IMR-90 (cell line): ENCODE data around the gene ATP9B. TPM values are rescaled to one million over a fixed set of nuclear protein-coding genes. Genes with fewer than 3 reads are reported as not detected.

Experiments used
- ATAC-seq: fragments of 200-7000 bp; cut with Tn5 transposase; 2 replicates; pipeline ENCODE4 v1.9.1; 2020; ENCODE audit warnings: low read depth, mild to moderate bottlenecking, moderate library complexity
- BruUV-seq: library from RNA; stranded (reverse); fragments of 400-500 nt; replicated peaks from 2 replicates; lab custom pipeline; 2021; lab: Mats Ljungman, UMichigan
- CTCF ChIA-PET: fragments of 300-600 bp; formaldehyde crosslinking; extraction: SDS; loops from one replicate; lab custom pipeline; 2021; ENCODE audit warnings: antibody characterized with exemption; lab: Yijun Ruan, JAX
- POLR2A ChIA-PET: fragments of 300-600 bp; sonication (Branson Sonifier 250); formaldehyde crosslinking; loops from one replicate; lab custom pipeline; 2022; ENCODE audit warnings: antibody characterized with exemption; ENCODE audit not compliant: unreplicated experiment; lab: Charles Lee
- DNase-seq: peaks from one replicate; pipeline ENCODE4 v3.0.0; 2013
- H2AFZ ChIP-seq: replicated peaks from 2 replicates; pipeline ENCODE3; 2013; ENCODE audit warnings: low read length, mild to moderate bottlenecking; ENCODE audit not compliant: poor library complexity
- H2AK5ac ChIP-seq: 2 replicates; pipeline ENCODE4 v1.6.1; 2013; ENCODE audit warnings: low read depth, low read length, inconsistent platforms
- H2AK9ac ChIP-seq: replicated peaks from 2 replicates; pipeline ENCODE3; 2013; ENCODE audit warnings: mild to moderate bottlenecking, low read depth, low read length, moderate library complexity; ENCODE audit not compliant: poor library complexity
- H2BK120ac ChIP-seq: 2 replicates; pipeline ENCODE4 v1.6.1; 2013; ENCODE audit warnings: low read depth, low read length, inconsistent platforms
- H2BK15ac ChIP-seq: 3 replicates; pipeline ENCODE4 v1.6.1; 2013; ENCODE audit warnings: low read depth, low read length, inconsistent platforms
- H2BK20ac ChIP-seq: 2 replicates; pipeline ENCODE4 v1.6.1; 2013; ENCODE audit warnings: low read depth, mild to moderate bottlenecking, inconsistent platforms, low read length, moderate library complexity
- H2BK5ac ChIP-seq: 2 replicates; pipeline ENCODE4 v1.6.1; 2013; ENCODE audit warnings: mild to moderate bottlenecking, low read depth, low read length, inconsistent platforms; ENCODE audit not compliant: poor library complexity, severe bottlenecking
- H3K14ac ChIP-seq: replicated peaks from 2 replicates; pipeline ENCODE4 v1.6.1; 2013; ENCODE audit warnings: low read depth, low read length, inconsistent platforms
- H3K18ac ChIP-seq: 2 replicates; pipeline ENCODE4 v1.6.1; 2013; ENCODE audit warnings: low read depth, low read length, control low read depth
- H3K23ac ChIP-seq: 2 replicates; pipeline ENCODE4 v1.6.1; 2013; ENCODE audit warnings: low read depth, low read length, inconsistent platforms
- H3K27ac ChIP-seq: 2 replicates; pipeline ENCODE4 v1.5.1; 2013; ENCODE audit warnings: mild to moderate bottlenecking, control low read depth, low read length; ENCODE audit not compliant: insufficient read depth
- H3K27me3 ChIP-seq: 2 replicates; pipeline ENCODE4 v1.6.1; 2013; ENCODE audit warnings: low read length; ENCODE audit not compliant: control insufficient read depth, insufficient read depth
- H3K36me3 ChIP-seq: 2 replicates; pipeline ENCODE4 v1.6.1; 2013; ENCODE audit warnings: low read length, mixed read lengths; ENCODE audit not compliant: control insufficient read depth, insufficient read depth
- H3K4ac ChIP-seq: 2 replicates; pipeline ENCODE4 v1.6.1; 2013; ENCODE audit warnings: low read depth, low read length, inconsistent platforms
- H3K4me1 ChIP-seq: 2 replicates; pipeline ENCODE4 v1.6.1; 2013; ENCODE audit warnings: low read length, mixed read lengths; ENCODE audit not compliant: control insufficient read depth, insufficient read depth
- H3K4me2 ChIP-seq: 2 replicates; pipeline ENCODE4 v1.6.1; 2013; ENCODE audit warnings: low read depth, mild to moderate bottlenecking, control low read depth, low read length, moderate library complexity
- H3K4me3 ChIP-seq: 2 replicates; pipeline ENCODE4 v1.5.1; 2013; ENCODE audit warnings: low read depth, mild to moderate bottlenecking, control low read depth, low read length, moderate library complexity; ENCODE audit not compliant: insufficient read depth
- H3K56ac ChIP-seq: 2 replicates; pipeline ENCODE4 v1.6.1; 2013; ENCODE audit warnings: low read length, inconsistent platforms; ENCODE audit not compliant: insufficient read depth; ENCODE audit errors: extremely low read depth
- H3K79me1 ChIP-seq, 2 experiments: 2 replicates each; pipeline ENCODE4 v1.6.1; 2013; ENCODE audit warnings: low read length in 2 of 2, inconsistent platforms in 1 of 2, low read depth in 1 of 2
- H3K9ac ChIP-seq: 2 replicates; pipeline ENCODE4 v1.6.1; 2013; ENCODE audit warnings: low read depth, low read length, control low read depth
- H3K9me1 ChIP-seq: 2 replicates; pipeline ENCODE4 v1.6.1; 2013; ENCODE audit warnings: low read length, inconsistent platforms; ENCODE audit not compliant: insufficient read depth
- H3K9me3 ChIP-seq: 2 replicates; pipeline ENCODE4 v1.6.1; 2013; ENCODE audit warnings: low read length; ENCODE audit not compliant: control insufficient read depth, insufficient read depth
- H4K20me1 ChIP-seq: 2 replicates; pipeline ENCODE4 v1.6.1; 2013; ENCODE audit warnings: low read length, inconsistent platforms; ENCODE audit not compliant: insufficient read depth
- H4K5ac ChIP-seq: 2 replicates; pipeline ENCODE4 v1.6.1; 2013; ENCODE audit warnings: mild to moderate bottlenecking, low read depth, low read length, control low read depth
- H4K8ac ChIP-seq, 2 experiments: 2 replicates each; pipeline ENCODE4 v1.6.1; 2013; ENCODE audit warnings: low read depth in 2 of 2, low read length in 2 of 2, control low read depth in 1 of 2, inconsistent platforms in 1 of 2
- H4K91ac ChIP-seq: 2 replicates; pipeline ENCODE4 v1.6.1; 2013; ENCODE audit warnings: low read depth, low read length, inconsistent platforms; ENCODE audit not compliant: insufficient read depth
- MXI1 ChIP-seq: IDR thresholded peaks from 2 replicates; pipeline ENCODE4 v1.6.1; 2012; ENCODE audit warnings: low read depth, mild to moderate bottlenecking, low read length, moderate library complexity, borderline replicate concordance
- NFE2L2 ChIP-seq: fragments of 150-350 bp; IDR thresholded peaks from 2 replicates; pipeline ENCODE4 v1.6.1; 2016; ENCODE audit warnings: low read depth, mild to moderate bottlenecking, low read length
- POLR2A ChIP-seq: IDR thresholded peaks from 2 replicates; pipeline ENCODE4 v1.6.1; 2012; ENCODE audit warnings: mild to moderate bottlenecking, low read depth, low read length
- RCOR1 ChIP-seq: IDR thresholded peaks from 2 replicates; pipeline ENCODE4 v1.6.1; 2012; ENCODE audit warnings: mild to moderate bottlenecking, low read length, improper control_type of control experiment; ENCODE audit not compliant: insufficient replicate concordance
- WGBS, 2 experiments: methylation state at CpG; one replicate each; pipeline versions ENCODE4 v1.1.5 to v1.1.7; 2013; ENCODE audit warnings: missing lambda C conversion rate in 2 of 2; ENCODE audit not compliant: insufficient read length in 1 of 2; ENCODE audit errors: extremely low coverage in 2 of 2; 5-methylcytosine and 5-hydroxymethylcytosine counted together
- dilution Hi-C: fragments of 300-500 bp; cut with HindIII; formaldehyde crosslinking; loops from one replicate; pipeline ENCODE4 v1.14.3; 2018; ENCODE audit warnings: low sequenced_read_pairs; ENCODE audit not compliant: unreplicated experiment
- in situ Hi-C: fragments of 300-500 bp; cut with MboI; formaldehyde crosslinking; loops from 3 replicates; pipeline ENCODE4 v1.14.3; 2019; ENCODE audit warnings: low sequenced_read_pairs, inconsistent platforms, mixed read lengths
- intact Hi-C: fragments of 100-400 bp; cut with micrococcal nuclease; formaldehyde crosslinking; loops from 2 replicates; pipeline ENCODE4 v1.10.0; 2022
- polyA plus RNA-seq, 3 experiments: library from polyadenylated mRNA; depleted of rRNA; stranded (reverse); fragments of >200 nt; gene quantifications; 2 replicates each; pipeline ENCODE4 v1.2.3, GENCODE V29; 2012; ENCODE audit warnings: low replicate concordance in 1 of 3
- total RNA-seq: library from RNA; depleted of rRNA; stranded (reverse); fragments of >200 nt; gene quantifications from 2 replicates; pipeline ENCODE4 v1.2.3, GENCODE V29; 2012
- TF ChIP-seq, protein P1 (sequence below): fragments of 150-350 bp; IDR thresholded peaks from 2 replicates; pipeline ENCODE4 v1.6.1; 2016; ENCODE audit warnings: low read depth, mild to moderate bottlenecking, low read length, moderate library complexity, borderline replicate concordance

The ATP9B gene
- total and polyA plus RNA-seq, 2 of the 4 experiments (the other 2 are of a cell fraction): 11.0 to 11.5 TPM

DNA sequence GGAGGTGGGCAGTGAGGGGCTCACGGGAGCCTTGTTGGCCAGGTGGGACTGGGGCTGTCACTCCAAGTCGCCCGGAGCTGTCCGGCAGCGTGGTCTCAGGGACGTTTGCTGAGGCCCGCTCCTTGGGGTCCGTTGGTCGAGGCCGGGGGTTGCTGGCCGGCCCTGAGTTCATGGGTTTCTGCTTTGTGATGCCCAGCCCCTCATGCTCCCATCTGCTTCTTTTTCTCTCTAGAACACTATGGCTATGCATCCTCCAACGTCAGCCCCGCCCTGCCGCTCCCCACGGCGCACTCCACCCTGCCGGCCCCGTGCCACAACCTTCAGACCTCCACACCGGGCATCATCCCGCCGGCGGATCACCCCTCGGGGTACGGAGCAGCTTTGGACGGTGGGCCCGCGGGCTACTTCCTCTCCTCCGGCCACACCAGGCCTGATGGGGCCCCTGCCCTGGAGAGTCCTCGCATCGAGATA, 341.0 kb downstream of the ATP9B start:
- no peak overlapping the region for H3K27ac ChIP-seq
- no peaks in the 10 kb centered on the region for H3K9me1 ChIP-seq
- H2BK5ac ChIP-seq: no peak overlapping the region
- H2AK9ac ChIP-seq: no peak overlapping the region
- H3K4ac ChIP-seq: no peak overlapping the region
- no peak overlapping the region for H3K4me2 ChIP-seq
- no TSS peak for BruUV-seq
- no peaks in the 10 kb centered on the region for H3K9me3 ChIP-seq
- H4K91ac ChIP-seq: no peak overlapping the region
- no peak overlapping the region for H2BK120ac ChIP-seq
- H3K36me3 ChIP-seq: peaks cover 14% of the 10 kb centered on the region; the same call in 1 of the 2 replicates
- ATAC-seq (no peak), DNase-seq (no peak)
- no peak overlapping the region for H3K56ac ChIP-seq
- no peaks in the 10 kb centered on the region for H3K79me1 ChIP-seq
- H3K4me1 ChIP-seq: no peaks in the 10 kb centered on the region
- CTCF ChIA-PET: no interaction called here
- H3K4me3 ChIP-seq: no peak overlapping the region
- H3K27me3 ChIP-seq: no peaks in the 10 kb centered on the region
- TF ChIP-seq RCOR1 (no peak), MXI1 (no peak), NFE2L2 (no peak), POLR2A (no peak)
- TF ChIP-seq, protein P1, sequence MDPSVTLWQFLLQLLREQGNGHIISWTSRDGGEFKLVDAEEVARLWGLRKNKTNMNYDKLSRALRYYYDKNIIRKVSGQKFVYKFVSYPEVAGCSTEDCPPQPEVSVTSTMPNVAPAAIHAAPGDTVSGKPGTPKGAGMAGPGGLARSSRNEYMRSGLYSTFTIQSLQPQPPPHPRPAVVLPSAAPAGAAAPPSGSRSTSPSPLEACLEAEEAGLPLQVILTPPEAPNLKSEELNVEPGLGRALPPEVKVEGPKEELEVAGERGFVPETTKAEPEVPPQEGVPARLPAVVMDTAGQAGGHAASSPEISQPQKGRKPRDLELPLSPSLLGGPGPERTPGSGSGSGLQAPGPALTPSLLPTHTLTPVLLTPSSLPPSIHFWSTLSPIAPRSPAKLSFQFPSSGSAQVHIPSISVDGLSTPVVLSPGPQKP: no peak
- no peak overlapping the region for H3K9ac ChIP-seq
- POLR2A ChIA-PET: no interaction called here
- H3K23ac ChIP-seq: no peak overlapping the region
- H2BK15ac ChIP-seq: no peak overlapping the region
- H4K8ac ChIP-seq: no peak overlapping the region
- no peak overlapping the region for H4K5ac ChIP-seq
- no peak overlapping the region for H2BK20ac ChIP-seq
- no peak overlapping the region for H3K18ac ChIP-seq
- dilution Hi-C loops (no loop called here), in situ Hi-C loops (no loop called here), intact Hi-C loops (no loop called here)
- H4K20me1 ChIP-seq: no peaks in the 10 kb centered on the region
- no peak overlapping the region for H2AFZ ChIP-seq
- WGBS, 2 experiments: 95% methylated on average over 19 of the region's 30 CpGs; no CpG with 5 or more reads in 1 of the 2 experiments
- H3K14ac ChIP-seq: no peak overlapping the region
- H2AK5ac ChIP-seq: no peak overlapping the region
